GM03348 (cell line): ENCODE results near the gene SPACA4.

ENCODE experiments used
- DNase-seq: peaks from one replicate; pipeline ENCODE4 v3.0.0; 2012; ENCODE audit warnings: low spot score

The SPACA4 gene

GRCh38 chr19:48634424-48635262 is 28.1 kb downstream of the SPACA4 start:
- peak; percentile 95 for DNase-seq

DNA sequence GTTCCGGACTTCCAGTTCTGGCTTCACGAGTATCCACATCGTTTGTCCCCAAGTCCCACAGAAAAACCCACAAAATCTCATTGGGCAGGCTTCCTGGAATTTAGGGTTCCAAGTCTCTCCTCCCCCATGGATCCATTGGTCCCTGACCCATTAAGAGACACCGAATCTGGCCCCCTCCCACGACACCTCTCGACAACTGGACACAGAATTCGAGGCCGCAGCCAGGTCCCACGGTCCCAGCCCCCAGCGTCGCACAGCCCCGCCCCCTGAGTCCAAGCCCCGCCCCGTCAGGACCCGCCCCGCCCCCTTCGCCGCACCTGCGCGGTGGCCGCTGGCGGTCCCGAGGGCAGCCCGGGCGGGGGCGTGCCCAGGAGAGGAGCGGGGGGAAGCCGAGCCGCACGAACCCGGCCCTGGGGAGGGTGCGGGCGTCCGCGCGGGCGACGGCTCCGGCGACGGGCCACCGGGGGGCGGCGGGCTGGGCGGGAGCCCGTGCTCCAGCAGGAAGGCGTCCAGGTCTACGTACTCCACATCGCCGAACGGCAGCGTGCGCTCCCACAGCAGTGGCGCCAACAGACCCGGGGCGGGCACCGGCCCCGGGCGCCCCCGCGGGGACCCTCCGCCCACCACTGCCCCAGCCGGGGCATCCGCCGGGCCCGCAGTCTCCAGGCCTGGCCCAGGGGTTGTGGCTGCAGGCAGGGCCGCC is 28.9 kb downstream of the SPACA4 start:
- peak; percentile 89 for DNase-seq

GRCh38 chr19:48635966-48636858 is 29.7 kb downstream of the SPACA4 start:
- DNase-seq, result no peak

DNA sequence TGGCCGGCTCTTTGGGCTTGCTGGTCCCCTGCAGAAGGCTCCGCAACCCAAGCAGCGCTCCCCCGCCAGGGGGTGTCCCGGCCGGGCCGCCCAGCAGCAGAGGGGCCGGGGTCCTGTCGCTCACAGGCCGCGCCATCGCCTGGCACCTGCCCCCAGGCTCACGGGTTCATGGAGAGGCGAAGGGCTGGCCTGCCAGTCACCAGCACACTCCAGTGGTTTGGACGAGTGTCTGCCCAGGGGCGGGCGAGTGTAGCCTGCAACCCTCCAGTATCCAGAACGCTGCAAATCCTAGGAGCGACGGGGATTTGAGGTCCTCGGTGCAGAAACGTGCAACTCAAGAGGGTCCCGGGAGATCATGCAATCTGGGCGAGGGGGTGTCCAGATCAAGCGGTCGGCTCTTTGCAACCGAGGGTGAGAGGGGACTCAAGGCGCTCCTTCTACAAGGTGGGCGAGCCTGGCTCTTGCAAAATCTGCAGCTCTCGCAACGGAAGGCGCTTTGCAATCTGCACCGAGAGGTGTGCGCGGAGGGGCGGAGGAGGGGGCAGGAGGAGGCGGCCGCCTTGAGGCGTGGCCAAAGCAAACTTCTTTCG is 30.4 kb downstream of the SPACA4 start, which contains the start of gene DBP:
DBP (minus strand) TSS at position 521 of the 590 bp plus-strand sequence; CDS start at position 136, 385 bp downstream.
- no peak for DNase-seq

DNA sequence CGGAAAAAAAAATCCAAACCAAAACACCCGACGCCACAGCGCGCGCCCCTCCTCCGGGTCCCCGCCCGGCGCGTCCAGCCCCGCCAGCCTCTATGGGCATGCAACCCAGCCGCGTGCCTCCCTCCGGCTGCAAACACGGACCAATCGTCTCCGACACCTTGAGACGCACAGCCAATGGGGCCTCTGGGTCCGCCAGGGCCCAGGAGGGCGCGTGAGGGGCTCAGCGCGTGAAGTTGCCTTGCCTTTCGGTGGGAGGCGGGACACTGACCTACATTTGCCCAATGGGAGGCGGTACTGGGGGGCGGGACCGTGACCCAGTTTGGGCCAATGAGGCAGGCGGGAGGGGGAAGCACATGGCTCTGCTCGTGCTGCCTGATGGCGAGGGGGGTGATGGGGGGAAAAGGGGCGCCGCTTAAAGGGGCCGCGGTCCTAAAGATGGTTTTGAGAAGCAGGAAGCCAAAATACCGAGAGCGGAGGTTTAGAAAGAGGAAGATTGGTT is 31.0 kb downstream of the SPACA4 start:
- peak; percentile 97 for DNase-seq

DNA sequence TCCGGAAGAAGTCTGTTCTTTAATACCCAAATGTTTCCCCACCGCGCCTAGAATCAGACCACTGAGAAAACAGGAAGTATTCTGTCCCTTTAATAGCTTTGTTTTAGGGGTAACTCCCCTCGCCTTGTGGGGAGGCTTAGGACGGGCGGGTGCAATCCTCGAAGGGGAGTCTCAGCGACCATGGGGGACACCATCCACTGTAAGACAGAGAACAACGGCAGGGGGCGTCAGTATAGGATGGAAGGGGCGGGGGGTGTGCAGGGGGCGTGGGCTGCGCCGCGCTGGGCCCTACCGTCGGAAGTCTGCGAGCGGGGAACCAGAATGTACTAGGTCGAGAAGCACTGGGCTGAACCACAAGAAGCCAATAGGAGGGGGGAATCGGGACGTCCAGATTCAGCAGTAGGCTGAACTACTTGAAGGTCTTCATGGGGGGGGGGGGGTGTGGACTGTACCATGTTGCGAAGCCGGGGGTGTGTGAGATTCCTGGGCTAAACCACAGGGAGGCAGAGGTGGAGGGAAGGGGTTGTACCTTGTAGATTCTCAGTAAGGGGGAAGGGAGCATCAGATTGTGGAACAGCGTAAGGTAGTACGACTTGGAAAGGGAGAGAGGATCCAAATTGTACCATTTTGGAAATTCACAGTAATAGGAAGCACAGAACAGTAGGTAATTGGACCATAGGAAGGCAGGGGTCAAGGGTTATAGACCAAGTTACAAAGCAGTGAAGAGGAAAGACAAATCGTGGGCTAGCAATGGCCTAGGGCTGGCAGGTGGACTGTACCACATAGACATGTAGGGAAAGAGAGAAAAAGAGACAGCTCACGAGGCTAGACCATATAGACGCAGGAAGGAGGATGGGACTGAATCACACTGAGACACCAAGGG is 31.6 kb downstream of the SPACA4 start:
- peak; percentile 93 for DNase-seq

DNA sequence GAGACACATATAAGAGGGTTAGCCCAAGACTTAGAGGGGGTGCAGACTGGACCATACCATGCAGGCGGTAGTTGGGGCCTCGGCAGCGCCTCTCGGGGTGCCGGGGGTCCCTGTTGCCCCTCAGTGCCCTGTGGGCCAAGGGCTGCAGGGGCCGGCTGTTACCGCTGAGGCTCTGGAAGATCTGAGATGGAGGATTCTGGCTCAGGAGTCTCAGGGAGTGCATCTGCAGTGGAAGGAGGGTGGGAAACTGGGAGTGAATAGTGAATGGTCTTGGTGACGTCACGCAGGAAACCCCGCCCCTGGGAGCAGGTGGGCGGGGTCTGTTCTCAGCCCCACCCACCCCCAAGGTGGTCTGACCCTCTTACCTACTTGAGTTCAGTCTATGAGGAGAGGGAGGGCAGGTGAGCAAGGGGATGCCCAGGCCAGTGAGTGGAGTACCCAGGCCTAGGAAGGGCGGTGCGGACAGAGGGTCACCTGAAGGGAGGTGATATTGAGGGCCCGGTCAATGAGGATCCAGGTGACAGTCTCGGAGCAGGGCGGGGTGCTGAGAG is 32.4 kb downstream of the SPACA4 start:
- no peak for DNase-seq

DNA sequence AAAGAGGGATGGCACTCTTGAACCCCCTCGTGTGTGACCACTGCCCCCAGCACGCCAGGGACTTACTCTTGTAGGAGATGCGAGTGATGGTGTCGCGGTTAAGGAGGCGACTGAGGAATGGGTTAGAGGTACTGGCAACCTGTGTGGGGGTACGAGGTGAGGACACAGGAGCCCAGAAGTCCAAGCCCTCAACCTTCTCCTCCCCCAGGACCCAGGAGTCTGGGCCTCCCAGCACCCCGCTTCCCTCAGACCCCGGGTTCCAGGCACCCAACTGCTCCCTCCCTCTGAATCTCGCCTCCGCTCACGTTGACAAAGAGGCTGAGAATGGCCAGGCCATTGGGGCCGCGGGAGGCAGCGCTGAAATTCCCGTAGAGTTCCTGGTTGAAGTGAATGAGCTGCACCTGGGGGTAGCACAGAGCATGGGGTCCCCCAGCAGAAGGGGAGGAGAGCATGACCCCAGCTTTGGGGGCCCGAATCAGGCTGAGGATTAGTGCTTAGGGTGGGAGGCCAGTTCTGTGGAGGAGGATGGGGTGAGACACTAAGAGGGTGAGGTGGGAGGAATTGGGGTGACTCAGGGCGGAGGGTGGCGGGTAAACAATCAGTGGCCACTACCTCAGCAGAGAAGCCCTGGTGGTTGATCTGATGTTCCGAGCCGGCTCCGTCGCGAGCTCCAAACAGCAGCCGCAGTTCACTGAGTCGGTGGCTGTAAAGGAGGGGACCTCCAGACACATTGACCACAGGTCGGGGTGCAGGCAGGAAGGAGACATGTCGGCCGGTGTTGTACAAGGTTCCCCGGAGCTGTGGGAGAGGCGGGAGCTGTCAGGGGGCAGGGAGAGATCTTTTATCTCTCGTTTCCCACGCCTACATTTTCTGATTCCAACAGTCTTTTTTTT is 33.2 kb downstream of the SPACA4 start:
- no peak for DNase-seq

DNA sequence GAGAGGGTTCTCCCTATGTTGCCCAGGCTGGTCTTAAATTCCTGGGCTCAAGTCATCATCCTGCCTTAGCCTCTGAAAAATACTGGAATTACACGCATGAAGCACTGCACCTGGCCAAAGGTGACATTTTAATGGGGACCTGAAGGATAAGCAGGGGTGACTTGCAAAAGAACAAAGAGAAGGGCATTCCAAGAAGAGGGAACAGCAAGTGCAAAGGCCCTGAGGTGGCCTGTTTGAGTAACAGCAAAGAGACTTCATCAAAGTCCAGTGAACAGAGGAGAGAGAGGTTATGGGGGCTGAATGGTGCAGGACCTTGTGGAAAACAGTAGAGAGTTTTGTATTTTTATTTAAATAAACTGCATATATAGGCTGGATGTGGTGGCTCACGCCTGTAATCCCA is 35.3 kb downstream of the SPACA4 start:
- DNase-seq, result no peak

GRCh38 chr19:48642862-48643261 is 36.3 kb downstream of the SPACA4 start:
- DNase-seq, result no peak

DNA sequence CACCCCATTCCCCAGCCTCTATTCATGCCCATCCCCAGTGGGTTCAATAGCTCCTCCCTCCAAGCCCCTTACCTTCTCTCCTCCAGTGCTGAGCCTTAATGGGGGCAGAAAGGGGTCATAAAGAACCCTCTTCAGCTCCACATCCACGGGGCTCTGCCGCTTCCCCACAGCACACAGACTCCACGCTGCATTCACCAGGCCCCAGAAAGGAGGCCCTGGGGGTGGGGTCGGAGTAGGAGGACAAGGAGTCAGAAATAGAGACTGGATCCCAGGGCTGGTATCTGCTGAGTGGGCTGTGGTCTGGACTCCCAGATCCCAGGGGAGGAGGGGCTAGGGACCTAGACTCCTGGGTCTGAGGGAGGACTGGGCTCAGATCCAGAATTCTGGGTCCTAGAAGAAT is 37.8 kb downstream of the SPACA4 start:
- DNase-seq, result no peak

GRCh38 chr19:48644839-48645619 is 38.5 kb downstream of the SPACA4 start:
- peak; percentile 71 for DNase-seq

GRCh38 chr19:48645620-48646000 is 39.1 kb downstream of the SPACA4 start:
- DNase-seq, result no peak

GRCh38 chr19:48646001-48646721 is 39.6 kb downstream of the SPACA4 start, which contains the start of gene CA11:
Gene CA11 (minus strand): TSS chr19:48646187. CDS start chr19:48645632, 555 bp downstream.
- peak; percentile 93 for DNase-seq

DNA sequence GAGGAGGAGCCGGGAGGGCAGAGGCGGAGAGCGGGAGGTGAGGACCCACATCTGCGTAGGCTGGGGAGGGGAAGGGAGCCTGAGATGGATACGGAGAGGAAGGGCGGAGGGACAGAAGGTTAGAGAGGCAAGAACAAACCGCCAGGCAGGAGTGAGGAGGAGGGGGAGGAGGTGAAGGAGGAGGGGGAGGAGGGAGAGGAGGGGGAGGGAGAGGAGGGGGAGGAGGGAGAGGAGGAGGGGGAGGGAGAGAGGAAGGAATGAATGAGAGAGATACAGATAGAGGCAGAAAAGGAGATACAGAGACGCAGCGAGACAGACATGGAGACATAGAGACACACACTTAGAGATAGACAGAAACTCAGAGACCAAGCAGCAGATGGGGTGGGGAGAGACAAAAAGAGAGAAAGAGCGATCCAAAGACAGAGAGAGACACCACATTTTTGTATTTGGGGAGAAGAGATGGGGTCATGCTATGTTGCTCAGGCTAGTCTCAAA is 40.2 kb downstream of the SPACA4 start:
- DNase-seq, result no peak

- no peak for DNase-seq
Measured at GRCh38 chr19:48648134-48648533, 41.6 kb downstream of the SPACA4 start.

GRCh38 chr19:48650974-48651682 is 44.6 kb downstream of the SPACA4 start:
- DNase-seq, result no peak
